Body of pancreas (tissue), 4 donors: ENCODE results near the gene ZNF574. TPM values are rescaled to one million over a fixed set of nuclear protein-coding genes. Genes with fewer than 3 reads are reported as not detected.

ENCODE experiments used
- ATAC-seq: fragments of 150-250 bp; one replicate; pipeline ENCODE4 v1.9.1; 2016
- DNase-seq, 4 donors: peaks; one replicate each; pipeline ENCODE4 v3.0.0-alpha.2; 2019
- H3K27ac ChIP-seq, 4 donors: fragments of 200-600 bp; sonication (generic); 1 replicate in 3 of 4; 2 replicates in 1 of 4; pipeline versions ENCODE4 v1.5.1 to v1.6.1; 2016 to 2019; ENCODE audit warnings: mild to moderate bottlenecking in 1 of 4, mixed read lengths in 1 of 4, moderate library complexity in 1 of 4
- H3K27me3 ChIP-seq, 2 donors: fragments of 200-600 bp; sonication (generic); one replicate each; pipeline ENCODE4 v1.6.0; 2016; ENCODE audit warnings: mild to moderate bottlenecking in 1 of 2
- H3K36me3 ChIP-seq, 2 donors: fragments of 200-600 bp; sonication (generic); replicated peaks in 1 of 2; 2 replicates each; pipeline ENCODE4 v1.5.1; 2016; ENCODE audit warnings: low read depth in 2 of 2; ENCODE audit not compliant: insufficient read depth in 1 of 2
- H3K4me1 ChIP-seq: fragments of 200-600 bp; sonication (generic); one replicate; pipeline ENCODE4 v1.6.0; 2016
- H3K4me3 ChIP-seq, 2 donors: fragments of 200-600 bp; sonication (generic); 1 replicate in 1 of 2; 2 replicates in 1 of 2; pipeline ENCODE4 v1.5.1; 2016 to 2019
- H3K9me3 ChIP-seq, 3 donors: fragments of 200-600 bp; sonication (generic); 1 replicate in 2 of 3; 2 replicates in 1 of 3; pipeline ENCODE4 v1.5.1; 2016
- CTCF ChIP-seq, 7 experiments: fragments of 450-650 bp in 4 of 7; fragments of 200-600 bp in 3 of 7; sonication (generic) in 3 of 7; IDR thresholded peaks; one replicate each; pipeline ENCODE4 v1.5.1; 2016 to 2019; ENCODE audit warnings: antibody characterized with exemption in 7 of 7
- POLR2A ChIP-seq, 3 donors: fragments of 450-650 bp; IDR thresholded peaks; one replicate each; pipeline ENCODE4 v1.6.1; 2016; ENCODE audit warnings: antibody characterized with exemption in 3 of 3, mild to moderate bottlenecking in 2 of 3
- WGBS, 2 donors: methylation state at CpG; one replicate each; pipeline ENCODE4 v1.1.5; 2017; 5-methylcytosine and 5-hydroxymethylcytosine counted together
- intact Hi-C: fragments of 100-400 bp; cut with DNase I; formaldehyde crosslinking; loops from one replicate; pipeline ENCODE4 v1.15.1; 2023
- total RNA-seq, 2 donors: library from RNA; depleted of rRNA; stranded (reverse); fragments of >200 nt; gene quantifications; one replicate each; pipeline ENCODE4 v1.1.0, GENCODE V29; 2016

ZNF574 gene
- total RNA-seq, 2 donors from 2014 or later: 8.6 to 14.2 TPM

- TF ChIP-seq POLR2A (IDR thresholded peaks at IDR 0.05) (no peak), CTCF (IDR thresholded peaks at IDR 0.05) (no peak)
- Histone ChIP-seq H3K4me3 (no peak overlapping the region), H3K27ac (no peak overlapping the region), H3K36me3 (no peaks in the 10 kb centered on the region), H3K9me3 (no peaks in the 10 kb centered on the region), H3K27me3 (peaks cover 0 to 6% of the 10 kb centered on the region in 2 donors), H3K4me1 (no peaks in the 10 kb centered on the region)
- intact Hi-C loops: no loop called here
- WGBS, 2 donors: 31 to 38% methylated on average over 8 of the region's 8 CpGs
- DNase-seq (no peak), ATAC-seq (peak; percentile 7)
Measured at GRCh38 chr19:42068361-42068755, 7.6 kb upstream of the ZNF574 start.

- 16 to 19% methylated on average over 26 to 28 of the region's 29 CpGs for WGBS, 2 donors
- intact Hi-C loops: no loop called here
- TF ChIP-seq CTCF (IDR thresholded peaks at IDR 0.05) (no peak), POLR2A (IDR thresholded peaks at IDR 0.05) (no peak)
- Histone ChIP-seq H3K27me3 (peaks cover 0 to 6% of the 10 kb centered on the region in 2 donors), H3K27ac (peak overlapping the region in 1 of 4 donors; percentile 25), H3K4me3 (no peak overlapping the region), H3K4me1 (no peaks in the 10 kb centered on the region), H3K36me3 (no peaks in the 10 kb centered on the region), H3K9me3 (no peaks in the 10 kb centered on the region)
- ATAC-seq: peak; percentile 12
- no peak for DNase-seq
Measured at GRCh38 chr19:42068756-42069571, 7.0 kb upstream of the ZNF574 start.

- no peaks in the 10 kb centered on the region for H3K36me3 ChIP-seq
- peak in 2 of 3 donors; percentile 18 to 36 for TF ChIP-seq POLR2A (IDR thresholded peaks at IDR 0.05)
- TF ChIP-seq CTCF (IDR thresholded peaks at IDR 0.05): no peak
- intact Hi-C loops: no loop called here
- no peaks in the 10 kb centered on the region for H3K9me3 ChIP-seq
- peaks cover 0 to 6% of the 10 kb centered on the region in 2 donors for H3K27me3 ChIP-seq
- H3K27ac ChIP-seq: peak within 1 kb of the TSS in 1 of 4 donors; percentile 25
- 11 to 37% methylated on average over 18 to 29 of the region's 29 CpGs for WGBS, 2 donors
- DNase-seq (peak in 2 of 4 donors; percentile 24 to 29), ATAC-seq (peak; percentile 45)
- peaks cover 3% of the 10 kb centered on the region for H3K4me1 ChIP-seq
- no peak within 1 kb of the TSS for H3K4me3 ChIP-seq
Measured at GRCh38 chr19:42069619-42070351, 6.2 kb upstream of the ZNF574 start, which contains the start of gene GRIK5. GRIK5 (minus strand) TSS chr19:42070206; CDS start chr19:42065770, 4,436 bp downstream.

- DNase-seq: no peak
- no peak overlapping the region for H3K27ac ChIP-seq
- 84 to 87% methylated on average over 11 to 12 of the region's 12 CpGs for WGBS, 2 donors
- H3K9me3 ChIP-seq: no peaks in the 10 kb centered on the region
- no peaks in the 10 kb centered on the region for H3K36me3 ChIP-seq
- H3K4me1 ChIP-seq: peaks cover 8% of the 10 kb centered on the region
- no peak for ATAC-seq
- intact Hi-C loops: no loop called here
- TF ChIP-seq CTCF (IDR thresholded peaks at IDR 0.05) (no peak), POLR2A (IDR thresholded peaks at IDR 0.05) (no peak)
- H3K4me3 ChIP-seq: no peak overlapping the region
- H3K27me3 ChIP-seq: peaks cover 0 to 6% of the 10 kb centered on the region in 2 donors
Measured at GRCh38 chr19:42071247-42071646, 4.7 kb upstream of the ZNF574 start.
